HCT116 (cell line): ENCODE data around the gene DENND1A. TPM values are rescaled to one million over a fixed set of nuclear protein-coding genes. Genes with fewer than 3 reads are reported as not detected.

ENCODE experiments used
- ATAC-seq: fragments of 200-7000 bp; cut with Tn5 transposase; 2 replicates; pipeline ENCODE4 v1.9.1; 2020; ENCODE audit warnings: mild to moderate bottlenecking, moderate library complexity
- BruUV-seq: library from RNA; stranded (reverse); fragments of 400-500 nt; replicated peaks from 2 replicates; lab custom pipeline; 2021; lab: Mats Ljungman, UMichigan
- CTCF ChIA-PET: fragments of 300-600 bp; sonication (Branson Sonifier 250); formaldehyde crosslinking; loops from one replicate; lab custom pipeline; 2021; ENCODE audit warnings: antibody characterized with exemption; lab: Charles Lee
- POLR2A ChIA-PET: fragments of 300-600, 350-600 bp; sonication (Branson Sonifier 250); formaldehyde crosslinking; loops from one replicate; lab custom pipeline; 2021; ENCODE audit warnings: antibody characterized with exemption; lab: Charles Lee
- RAD21 ChIA-PET, 2 experiments: fragments of 300-600 bp; sonication (Branson Sonifier 250); formaldehyde crosslinking; loops; one replicate each; lab custom pipeline; 2023; ENCODE audit warnings: low total read pairs in 2 of 2; ENCODE audit not compliant: uncharacterized antibody in 2 of 2, unreplicated experiment in 2 of 2, low non-redundant PET in 1 of 2; lab: Charles Lee
- DNase-seq: peaks from one replicate; pipeline ENCODE4 v3.0.0-alpha.2; 2010; ENCODE audit warnings: low read depth, low spot score
- H2AFZ ChIP-seq: fragments of 200-600 bp; shearing (Covaris generic), sonication (generic); 2 replicates; pipeline ENCODE4 v1.6.1; 2017; ENCODE audit warnings: low read depth, mixed run types, mixed read lengths, antibody characterized with exemption, low read length; ENCODE audit not compliant: poor library complexity, severe bottlenecking
- H3K27ac ChIP-seq: 2 replicates; pipeline ENCODE4 v1.5.1; 2012; ENCODE audit warnings: low read depth, low read length
- H3K27me3 ChIP-seq: fragments of 200-600 bp; sonication (generic); 2 replicates; pipeline ENCODE4 v1.6.1; 2016; ENCODE audit warnings: mixed run types, low read length, mixed read lengths; ENCODE audit not compliant: insufficient read depth
- H3K36me3 ChIP-seq, 2 experiments: fragments of 200-500 bp in 1 of 2; fragments of 200-600 bp in 1 of 2; sonication (Bioruptor generic) in 1 of 2; sonication (generic) in 1 of 2; 2 replicates each; pipeline versions ENCODE4 v1.5.1 to v1.6.1; 2014 to 2016; ENCODE audit warnings: low read length in 2 of 2, inconsistent platforms in 1 of 2, mixed read lengths in 1 of 2, mixed run types in 1 of 2; ENCODE audit not compliant: insufficient read depth in 2 of 2, control insufficient read depth in 1 of 2
- H3K4me1 ChIP-seq, 2 experiments: fragments of 200-600 bp in 1 of 2; sonication (generic) in 1 of 2; 2 replicates each; pipeline versions ENCODE4 v1.5.1 to v1.6.1; 2012 to 2017; ENCODE audit warnings: low read length in 2 of 2, inconsistent platforms in 1 of 2, mild to moderate bottlenecking in 1 of 2, mixed read lengths in 1 of 2, mixed run types in 1 of 2, moderate library complexity in 1 of 2; ENCODE audit not compliant: insufficient read depth in 2 of 2, control insufficient read depth in 1 of 2
- H3K4me2 ChIP-seq: fragments of 200-600 bp; sonication (generic); 2 replicates; pipeline ENCODE4 v1.6.1; 2017; ENCODE audit warnings: mixed run types, low read length, mixed read lengths
- H3K4me3 ChIP-seq, 2 experiments: fragments of 200-600 bp in 1 of 2; sonication (generic) in 1 of 2; replicated peaks in 1 of 2; 2 replicates each; pipeline ENCODE4 v1.5.1; 2011 to 2016; ENCODE audit warnings: low read length in 2 of 2, control low read depth in 1 of 2, low read depth in 1 of 2, mild to moderate bottlenecking in 1 of 2, mixed read lengths in 1 of 2, mixed run types in 1 of 2
- H3K79me2 ChIP-seq: fragments of 200-600 bp; sonication (generic); 2 replicates; pipeline ENCODE4 v1.6.1; 2017; ENCODE audit warnings: mild to moderate bottlenecking, mixed run types, low read length, moderate library complexity, mixed read lengths; ENCODE audit not compliant: insufficient read depth
- H3K9ac ChIP-seq: fragments of 200-600 bp; sonication (generic); 2 replicates; pipeline ENCODE4 v1.6.1; 2016; ENCODE audit warnings: low read length, mixed read lengths
- H3K9me2 ChIP-seq: fragments of 200-600 bp; sonication (generic), shearing (Covaris generic); 2 replicates; pipeline ENCODE4 v1.6.1; 2017; ENCODE audit warnings: mixed run types, mild to moderate bottlenecking, moderate library complexity; ENCODE audit not compliant: insufficient read depth
- H3K9me3 ChIP-seq, 2 experiments: fragments of 200-500 bp in 1 of 2; fragments of 200-600 bp in 1 of 2; sonication (Bioruptor generic) in 1 of 2; sonication (generic) in 1 of 2; 2 replicates each; pipeline ENCODE4 v1.6.1; 2014 to 2017; ENCODE audit warnings: low read length in 2 of 2, mixed read lengths in 2 of 2, inconsistent platforms in 1 of 2, low read depth in 1 of 2, mild to moderate bottlenecking in 1 of 2, mixed run types in 1 of 2, moderate library complexity in 1 of 2; ENCODE audit not compliant: control insufficient read depth in 1 of 2, insufficient read depth in 1 of 2
- H4K20me1 ChIP-seq: fragments of 200-600 bp; sonication (generic), shearing (Covaris generic); 2 replicates; pipeline ENCODE4 v1.6.1; 2017; ENCODE audit warnings: mixed run types, mild to moderate bottlenecking, moderate library complexity; ENCODE audit not compliant: insufficient read depth
- ELF1 ChIP-seq: IDR thresholded peaks from 2 replicates; pipeline ENCODE4 v1.6.1; 2012; ENCODE audit warnings: low read depth, borderline replicate concordance
- EZH2 ChIP-seq: fragments of 200-600 bp; sonication (generic); IDR thresholded peaks from 2 replicates; pipeline ENCODE4 v1.6.1; 2017; ENCODE audit warnings: antibody characterized with exemption, mixed run types
- JUND ChIP-seq: IDR thresholded peaks from 2 replicates; pipeline ENCODE4 v1.6.1; 2012
- POLR2AphosphoS5 ChIP-seq: IDR thresholded peaks from 2 replicates; pipeline ENCODE4 v1.6.1; 2011; ENCODE audit warnings: mild to moderate bottlenecking, low read depth, low read length, moderate library complexity
- SIN3A ChIP-seq: IDR thresholded peaks from 2 replicates; pipeline ENCODE4 v1.6.1; 2012; ENCODE audit warnings: low read depth
- SRF ChIP-seq: IDR thresholded peaks from 2 replicates; pipeline ENCODE4 v1.6.1; 2012; ENCODE audit warnings: low read depth
- intact Hi-C: fragments of 100-400 bp; cut with micrococcal nuclease; formaldehyde crosslinking; loops from 2 replicates; pipeline ENCODE4 v1.10.0; 2022
- total RNA-seq: library from RNA; stranded (reverse); gene quantifications from one replicate; pipeline ENCODE4 v1.2.1, GENCODE V29; 2021; ENCODE audit not compliant: unreplicated experiment
- TF ChIP-seq, protein P1 (sequence below): IDR thresholded peaks from 2 replicates; pipeline ENCODE4 v1.6.1; 2012; ENCODE audit warnings: low read depth
- TF ChIP-seq, protein P2 (sequence below): IDR thresholded peaks from 2 replicates; pipeline ENCODE4 v1.6.1; 2011; ENCODE audit warnings: mild to moderate bottlenecking, low read length, moderate library complexity; ENCODE audit not compliant: insufficient replicate concordance; ENCODE audit errors: extremely low read depth

The DENND1A gene
- total RNA-seq, 1 experiment from 2014 or later: 33.0 TPM

DNA sequence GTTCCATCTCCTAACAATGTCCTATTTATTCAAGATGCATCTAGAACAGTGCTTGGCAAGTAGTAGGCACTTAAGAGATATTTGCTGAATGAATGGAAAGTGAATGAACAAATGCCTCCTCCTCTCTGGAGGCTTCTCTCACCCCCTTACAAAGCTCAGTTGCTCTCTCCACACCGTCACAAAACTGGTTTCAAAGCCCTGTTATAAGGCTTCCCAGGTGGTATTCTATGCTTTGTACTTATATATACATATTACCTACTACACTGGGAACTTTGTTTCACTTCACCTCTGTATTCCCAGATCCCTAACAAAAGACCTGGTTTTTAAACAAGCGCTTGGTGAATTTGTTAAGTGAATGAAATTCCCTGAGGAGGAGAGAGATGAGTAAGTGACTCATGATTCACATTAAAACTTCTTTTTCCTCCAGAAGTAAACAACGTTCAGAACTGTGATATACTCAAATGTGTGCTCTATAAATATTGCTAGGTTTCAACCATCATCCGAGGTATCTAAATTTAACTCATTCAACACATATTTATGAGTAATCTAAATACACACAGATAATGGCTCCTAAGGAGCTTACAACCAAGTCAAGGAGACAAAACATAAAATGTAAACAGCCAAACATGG lies 36.0 kb downstream of the DENND1A start:
- H3K79me2 ChIP-seq: peaks cover 13% of the 10 kb centered on the region
- no peaks in the 10 kb centered on the region for H3K27me3 ChIP-seq
- TF ChIP-seq, protein P1, sequence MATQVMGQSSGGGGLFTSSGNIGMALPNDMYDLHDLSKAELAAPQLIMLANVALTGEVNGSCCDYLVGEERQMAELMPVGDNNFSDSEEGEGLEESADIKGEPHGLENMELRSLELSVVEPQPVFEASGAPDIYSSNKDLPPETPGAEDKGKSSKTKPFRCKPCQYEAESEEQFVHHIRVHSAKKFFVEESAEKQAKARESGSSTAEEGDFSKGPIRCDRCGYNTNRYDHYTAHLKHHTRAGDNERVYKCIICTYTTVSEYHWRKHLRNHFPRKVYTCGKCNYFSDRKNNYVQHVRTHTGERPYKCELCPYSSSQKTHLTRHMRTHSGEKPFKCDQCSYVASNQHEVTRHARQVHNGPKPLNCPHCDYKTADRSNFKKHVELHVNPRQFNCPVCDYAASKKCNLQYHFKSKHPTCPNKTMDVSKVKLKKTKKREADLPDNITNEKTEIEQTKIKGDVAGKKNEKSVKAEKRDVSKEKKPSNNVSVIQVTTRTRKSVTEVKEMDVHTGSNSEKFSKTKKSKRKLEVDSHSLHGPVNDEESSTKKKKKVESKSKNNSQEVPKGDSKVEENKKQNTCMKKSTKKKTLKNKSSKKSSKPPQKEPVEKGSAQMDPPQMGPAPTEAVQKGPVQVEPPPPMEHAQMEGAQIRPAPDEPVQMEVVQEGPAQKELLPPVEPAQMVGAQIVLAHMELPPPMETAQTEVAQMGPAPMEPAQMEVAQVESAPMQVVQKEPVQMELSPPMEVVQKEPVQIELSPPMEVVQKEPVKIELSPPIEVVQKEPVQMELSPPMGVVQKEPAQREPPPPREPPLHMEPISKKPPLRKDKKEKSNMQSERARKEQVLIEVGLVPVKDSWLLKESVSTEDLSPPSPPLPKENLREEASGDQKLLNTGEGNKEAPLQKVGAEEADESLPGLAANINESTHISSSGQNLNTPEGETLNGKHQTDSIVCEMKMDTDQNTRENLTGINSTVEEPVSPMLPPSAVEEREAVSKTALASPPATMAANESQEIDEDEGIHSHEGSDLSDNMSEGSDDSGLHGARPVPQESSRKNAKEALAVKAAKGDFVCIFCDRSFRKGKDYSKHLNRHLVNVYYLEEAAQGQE: no peak
- no peak for TF ChIP-seq SIN3A
- TF ChIP-seq POLR2AphosphoS5: no peak
- no peak for TF ChIP-seq SRF
- TF ChIP-seq, protein P2, sequence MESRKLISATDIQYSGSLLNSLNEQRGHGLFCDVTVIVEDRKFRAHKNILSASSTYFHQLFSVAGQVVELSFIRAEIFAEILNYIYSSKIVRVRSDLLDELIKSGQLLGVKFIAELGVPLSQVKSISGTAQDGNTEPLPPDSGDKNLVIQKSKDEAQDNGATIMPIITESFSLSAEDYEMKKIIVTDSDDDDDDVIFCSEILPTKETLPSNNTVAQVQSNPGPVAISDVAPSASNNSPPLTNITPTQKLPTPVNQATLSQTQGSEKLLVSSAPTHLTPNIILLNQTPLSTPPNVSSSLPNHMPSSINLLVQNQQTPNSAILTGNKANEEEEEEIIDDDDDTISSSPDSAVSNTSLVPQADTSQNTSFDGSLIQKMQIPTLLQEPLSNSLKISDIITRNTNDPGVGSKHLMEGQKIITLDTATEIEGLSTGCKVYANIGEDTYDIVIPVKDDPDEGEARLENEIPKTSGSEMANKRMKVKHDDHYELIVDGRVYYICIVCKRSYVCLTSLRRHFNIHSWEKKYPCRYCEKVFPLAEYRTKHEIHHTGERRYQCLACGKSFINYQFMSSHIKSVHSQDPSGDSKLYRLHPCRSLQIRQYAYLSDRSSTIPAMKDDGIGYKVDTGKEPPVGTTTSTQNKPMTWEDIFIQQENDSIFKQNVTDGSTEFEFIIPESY: no peak
- no peak for TF ChIP-seq EZH2
- no peak for TF ChIP-seq ELF1
- no peak for TF ChIP-seq JUND
- RAD21 ChIA-PET: no interaction called here
- H3K36me3 ChIP-seq: no peaks in the 10 kb centered on the region
- H3K9ac ChIP-seq: no peak overlapping the region
- H3K27ac ChIP-seq: no peak overlapping the region
- BruUV-seq: no TSS peak
- H3K4me3 ChIP-seq: no peak overlapping the region
- intact Hi-C loops: no loop called here
- POLR2A ChIA-PET: no interaction called here
- H3K9me2 ChIP-seq: no peaks in the 10 kb centered on the region
- no peaks in the 10 kb centered on the region for H3K9me3 ChIP-seq
- H3K4me2 ChIP-seq: no peak overlapping the region
- no peak for ATAC-seq
- no peaks in the 10 kb centered on the region for H4K20me1 ChIP-seq
- CTCF ChIA-PET: no interaction called here
- no peaks in the 10 kb centered on the region for H3K4me1 ChIP-seq
- no peak for DNase-seq
- H2AFZ ChIP-seq: no peak overlapping the region
